HUES6 (cell line): ENCODE measurements around the gene CHML.

Experiments used
- H3K27ac ChIP-seq: 2 replicates; pipeline ENCODE4 v1.7.0; 2013; ENCODE audit warnings: low read depth, mild to moderate bottlenecking, low read length, inconsistent platforms
- H3K27me3 ChIP-seq: 2 replicates; pipeline ENCODE4 v1.6.1; 2013; ENCODE audit warnings: low read length; ENCODE audit not compliant: control insufficient read depth, insufficient read depth
- H3K36me3 ChIP-seq: 2 replicates; pipeline ENCODE4 v1.6.1; 2013; ENCODE audit warnings: low read length; ENCODE audit not compliant: control insufficient read depth, insufficient read depth
- H3K4me1 ChIP-seq: 2 replicates; pipeline ENCODE4 v1.6.1; 2013; ENCODE audit warnings: low read length; ENCODE audit not compliant: control insufficient read depth, insufficient read depth
- H3K4me3 ChIP-seq: 2 replicates; pipeline ENCODE4 v1.5.1; 2013; ENCODE audit warnings: low read depth, low read length
- H3K9ac ChIP-seq: one replicate; pipeline ENCODE4 v1.6.1; 2013; ENCODE audit warnings: mild to moderate bottlenecking, low read length
- H3K9me3 ChIP-seq: 2 replicates; pipeline ENCODE4 v1.6.1; 2013; ENCODE audit warnings: low read depth, low read length; ENCODE audit not compliant: control insufficient read depth, insufficient read depth

CHML gene

DNA sequence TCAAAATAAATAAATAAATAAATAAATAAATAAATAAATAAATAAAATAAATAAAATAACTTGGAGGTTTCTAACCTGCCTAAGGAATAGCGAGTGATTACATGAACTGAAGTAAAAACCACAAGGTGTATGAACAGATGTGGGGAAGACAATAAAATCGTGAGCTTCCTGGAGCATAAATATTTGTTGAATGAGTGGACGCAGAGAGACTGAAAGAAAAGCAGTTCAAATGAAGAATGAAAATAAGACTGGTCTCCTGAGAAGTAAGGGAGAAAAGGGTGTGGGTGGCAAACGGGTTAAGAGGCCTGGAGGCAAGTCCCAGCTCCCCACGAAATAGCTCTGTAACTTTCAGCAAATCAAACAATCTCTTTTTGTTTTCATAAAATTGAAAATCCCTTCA lies 33.6 kb downstream of the CHML start:
- no peak overlapping the region for H3K27ac ChIP-seq
- H3K4me3 ChIP-seq = no peak overlapping the region
- H3K27me3 ChIP-seq = no peaks in the 10 kb centered on the region
- no peak overlapping the region for H3K9ac ChIP-seq
- no peaks in the 10 kb centered on the region for H3K36me3 ChIP-seq
- H3K4me1 ChIP-seq = no peaks in the 10 kb centered on the region; the same call in 1 of the 2 replicates
- no peaks in the 10 kb centered on the region for H3K9me3 ChIP-seq

DNA sequence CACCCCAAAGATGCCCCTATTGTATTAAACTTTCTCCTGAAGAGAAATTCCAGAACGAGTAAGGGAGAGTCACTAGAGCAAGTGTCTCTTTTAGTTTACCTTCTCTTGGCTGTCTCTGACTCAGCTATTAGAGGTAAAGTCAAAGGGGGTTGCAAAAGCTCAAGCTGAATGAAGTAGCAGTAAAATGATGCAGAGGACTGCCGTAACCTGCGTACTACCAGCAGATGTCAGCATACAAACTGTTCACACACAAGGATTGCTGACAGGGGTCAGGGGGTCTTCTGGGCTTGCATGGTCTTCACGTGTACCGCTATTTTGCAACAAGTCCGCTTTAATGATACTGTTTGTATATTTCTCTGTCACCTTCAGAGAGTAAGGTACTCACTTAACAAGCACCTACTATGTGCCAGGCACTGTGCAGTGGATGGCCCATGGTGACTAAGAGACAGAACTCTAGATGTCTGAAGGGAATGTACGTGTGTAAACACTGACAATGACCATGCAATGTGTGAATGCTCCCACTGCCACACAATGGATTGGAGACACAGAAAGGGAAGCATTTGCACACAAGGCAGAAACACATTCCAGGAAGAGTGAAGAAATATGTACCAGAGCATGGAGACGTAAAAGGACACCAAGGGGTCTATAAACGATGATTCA lies 34.9 kb downstream of the CHML start:
- H3K4me1 ChIP-seq = no peaks in the 10 kb centered on the region
- no peaks in the 10 kb centered on the region for H3K9me3 ChIP-seq
- H3K9ac ChIP-seq = no peak overlapping the region
- no peak overlapping the region for H3K4me3 ChIP-seq
- H3K36me3 ChIP-seq = no peaks in the 10 kb centered on the region
- H3K27me3 ChIP-seq = no peaks in the 10 kb centered on the region
- no peak overlapping the region for H3K27ac ChIP-seq

DNA sequence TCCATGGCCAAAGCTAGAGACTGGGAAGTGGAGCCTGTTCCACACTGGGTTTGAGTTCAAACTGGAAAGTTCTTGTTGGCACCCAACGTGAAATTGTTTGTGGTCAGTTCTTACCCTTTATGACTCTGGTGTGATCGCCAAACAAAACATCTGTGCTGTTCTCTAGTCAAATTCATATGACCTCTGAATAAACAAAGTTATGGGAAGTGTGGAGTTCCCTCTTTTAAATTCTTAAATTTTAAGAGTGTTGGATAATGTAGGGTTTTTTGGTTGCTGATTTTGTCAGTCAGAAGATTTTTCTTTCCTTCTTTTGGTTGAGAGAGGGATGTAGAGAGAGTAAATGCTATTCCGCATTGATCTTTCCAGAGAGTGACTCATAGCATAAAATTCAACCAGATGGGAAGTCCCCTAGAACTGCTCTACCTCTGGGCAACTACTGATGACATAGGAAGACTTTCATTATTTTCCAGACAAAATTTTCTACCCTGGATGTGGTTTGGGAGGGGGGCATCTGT lies 36.4 kb downstream of the CHML start:
- Histone ChIP-seq H3K36me3 (no peaks in the 10 kb centered on the region), H3K27me3 (no peaks in the 10 kb centered on the region), H3K4me1 (no peaks in the 10 kb centered on the region), H3K9me3 (no peaks in the 10 kb centered on the region), H3K9ac (no peak overlapping the region), H3K27ac (no peak overlapping the region), H3K4me3 (no peak overlapping the region)

DNA sequence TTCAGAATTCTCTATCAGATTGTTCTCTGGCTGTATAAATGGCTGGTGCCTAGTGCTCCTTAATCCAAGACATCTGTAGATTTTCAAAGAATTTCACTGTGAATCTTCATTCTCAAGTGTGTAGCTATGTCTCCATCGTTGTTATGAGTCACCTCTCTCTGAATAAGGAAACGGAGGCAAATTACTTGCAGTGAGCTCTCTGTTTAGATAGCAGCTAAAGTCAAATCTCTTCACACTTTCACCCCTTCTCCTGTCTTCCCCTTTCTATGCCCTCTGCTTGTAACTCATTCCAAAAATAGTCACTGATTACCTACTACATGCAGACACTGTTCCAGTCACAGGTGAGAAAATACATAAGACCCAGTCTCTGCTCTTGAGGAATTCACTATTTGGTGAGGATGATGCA lies 39.7 kb downstream of the CHML start:
- no peaks in the 10 kb centered on the region for H3K36me3 ChIP-seq
- no peaks in the 10 kb centered on the region; the same call in 1 of the 2 replicates for H3K4me1 ChIP-seq
- H3K27me3 ChIP-seq = no peaks in the 10 kb centered on the region
- H3K27ac ChIP-seq = no peak overlapping the region
- no peak overlapping the region for H3K4me3 ChIP-seq
- H3K9ac ChIP-seq = no peak overlapping the region
- H3K9me3 ChIP-seq = no peaks in the 10 kb centered on the region

DNA sequence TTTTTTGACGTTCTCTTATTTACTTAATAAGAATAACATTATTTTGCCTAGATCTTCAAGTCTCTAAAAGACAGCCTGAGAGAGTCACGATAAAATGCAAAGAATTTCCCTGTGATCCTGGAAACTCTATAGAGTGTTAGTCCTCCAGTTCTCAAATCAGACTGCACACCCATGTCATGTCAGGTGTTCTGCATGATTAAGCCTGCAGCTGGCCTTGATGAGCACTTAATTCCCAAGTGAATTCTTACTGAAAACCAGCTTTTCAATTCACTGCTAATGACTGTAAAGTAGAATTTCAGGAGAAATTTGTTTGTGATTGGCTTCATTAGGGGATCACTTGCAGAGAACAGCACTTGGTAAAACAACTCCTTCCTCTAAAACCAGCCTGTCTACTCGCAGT lies 41.9 kb downstream of the CHML start:
- Histone ChIP-seq H3K36me3 (no peaks in the 10 kb centered on the region), H3K27ac (no peak overlapping the region), H3K9ac (no peak overlapping the region), H3K9me3 (no peaks in the 10 kb centered on the region), H3K4me1 (no peaks in the 10 kb centered on the region; the same call in 1 of the 2 replicates), H3K27me3 (no peaks in the 10 kb centered on the region), H3K4me3 (no peak overlapping the region)

DNA sequence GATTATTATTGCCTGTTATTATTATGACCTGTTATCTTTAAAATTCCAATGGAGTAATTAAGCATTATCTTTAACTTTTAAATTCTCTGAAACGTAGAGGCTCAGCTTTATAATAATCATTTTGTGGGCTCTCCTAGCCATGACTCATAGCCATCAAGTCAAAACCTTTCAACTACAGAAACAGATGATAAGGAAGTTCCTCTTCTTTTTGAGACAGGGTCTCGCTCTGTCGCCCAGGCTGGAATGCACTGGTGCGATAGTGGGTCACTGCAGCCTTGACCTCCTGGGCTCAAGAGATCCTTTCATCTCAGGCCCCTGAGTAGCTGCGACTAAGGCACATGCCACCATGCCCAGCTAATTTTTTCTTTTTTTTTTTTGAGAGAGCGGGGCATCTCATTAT lies 43.5 kb downstream of the CHML start:
- H3K36me3 ChIP-seq = no peaks in the 10 kb centered on the region
- no peak overlapping the region for H3K27ac ChIP-seq

DNA sequence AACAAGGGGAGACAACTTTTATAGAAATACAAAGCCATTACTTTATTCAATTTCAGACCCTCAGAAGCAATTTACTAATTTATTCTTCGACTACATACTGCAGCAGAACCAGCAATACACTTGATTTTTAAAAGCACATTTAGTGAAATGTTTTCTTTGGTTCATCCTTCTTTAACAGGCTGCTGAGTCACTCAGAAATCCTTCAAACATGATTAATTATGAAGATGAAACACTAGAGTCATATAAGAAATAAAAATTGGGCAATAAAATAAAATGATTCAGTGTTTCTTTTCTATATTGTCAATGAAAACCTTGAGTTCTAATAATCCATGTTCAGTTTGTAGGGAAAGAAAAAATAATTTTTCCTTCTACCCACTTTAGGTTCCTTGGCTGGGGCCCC lies 47.0 kb downstream of the CHML start:
- Histone ChIP-seq H3K36me3 (no peaks in the 10 kb centered on the region), H3K27ac (no peak overlapping the region), H3K9ac (no peak overlapping the region), H3K9me3 (no peaks in the 10 kb centered on the region), H3K27me3 (no peaks in the 10 kb centered on the region), H3K4me1 (no peaks in the 10 kb centered on the region; the same call in none of the 2 replicates), H3K4me3 (no peak overlapping the region)

More for the DNA sequence above, 43.5 kb downstream of the CHML start:
- H3K4me1 ChIP-seq = no peaks in the 10 kb centered on the region; the same call in none of the 2 replicates
- H3K4me3 ChIP-seq = no peak overlapping the region
- H3K27me3 ChIP-seq = no peaks in the 10 kb centered on the region
- H3K9ac ChIP-seq = no peak overlapping the region
- H3K9me3 ChIP-seq = no peaks in the 10 kb centered on the region

DNA sequence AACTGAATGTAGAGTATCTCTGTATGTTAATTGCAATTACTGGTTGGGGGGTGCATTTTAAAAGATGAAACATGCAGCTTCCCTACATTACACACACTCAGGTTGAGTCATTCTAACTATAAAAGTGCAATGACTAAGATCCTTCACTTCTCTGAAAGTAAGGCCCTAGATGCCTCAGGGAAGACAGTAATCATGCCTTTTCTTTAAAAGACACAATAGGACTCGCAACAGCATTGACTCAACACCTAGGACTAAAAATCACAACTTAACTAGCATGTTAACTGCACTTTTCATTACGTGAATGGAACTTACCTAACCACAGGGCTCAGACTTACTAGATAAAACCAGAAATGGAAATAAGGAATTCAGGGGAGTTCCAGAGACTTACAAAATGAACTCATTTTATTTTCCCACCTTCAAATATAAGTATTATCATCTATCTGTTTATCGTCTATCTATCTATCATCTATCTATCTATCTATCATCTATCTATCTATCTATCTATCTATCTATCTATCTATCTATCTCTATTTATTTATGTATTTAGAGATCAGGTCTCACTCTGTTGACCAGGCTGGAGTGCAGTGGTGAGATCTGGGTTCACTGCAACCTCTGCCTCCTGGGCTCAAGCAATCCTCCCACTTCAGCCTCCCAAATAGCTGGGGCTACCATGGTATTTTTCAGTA lies 47.8 kb downstream of the CHML start:
- Histone ChIP-seq H3K27me3 (no peaks in the 10 kb centered on the region), H3K27ac (no peak overlapping the region; the same call in 1 of the 2 replicates), H3K4me3 (no peak overlapping the region), H3K9ac (no peak overlapping the region), H3K4me1 (no peaks in the 10 kb centered on the region; the same call in 1 of the 2 replicates), H3K9me3 (no peaks in the 10 kb centered on the region), H3K36me3 (no peaks in the 10 kb centered on the region)

DNA sequence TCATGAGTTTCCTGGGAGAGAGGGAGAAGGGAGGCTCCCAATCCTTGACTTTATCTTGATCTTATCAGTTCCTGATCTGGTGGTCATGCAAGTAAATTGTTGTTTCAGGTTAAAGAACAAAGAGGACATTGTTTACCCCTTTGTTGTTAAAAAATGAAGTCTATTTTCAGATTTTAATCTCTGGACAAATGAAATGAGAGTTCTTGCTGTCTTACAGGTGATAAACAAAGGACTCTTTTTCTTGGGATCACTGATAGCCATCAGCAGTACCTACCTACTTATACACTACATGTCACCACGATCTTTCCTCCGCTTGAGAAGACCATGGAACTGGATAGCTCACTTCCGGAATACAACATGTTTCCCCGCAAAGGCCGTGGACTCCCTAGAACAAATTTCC lies 48.4 kb downstream of the CHML start:
- Histone ChIP-seq H3K9ac (no peak overlapping the region), H3K4me1 (no peaks in the 10 kb centered on the region; the same call in 1 of the 2 replicates), H3K4me3 (no peak overlapping the region), H3K27ac (no peak overlapping the region), H3K36me3 (no peaks in the 10 kb centered on the region), H3K27me3 (no peaks in the 10 kb centered on the region), H3K9me3 (no peaks in the 10 kb centered on the region)

DNA sequence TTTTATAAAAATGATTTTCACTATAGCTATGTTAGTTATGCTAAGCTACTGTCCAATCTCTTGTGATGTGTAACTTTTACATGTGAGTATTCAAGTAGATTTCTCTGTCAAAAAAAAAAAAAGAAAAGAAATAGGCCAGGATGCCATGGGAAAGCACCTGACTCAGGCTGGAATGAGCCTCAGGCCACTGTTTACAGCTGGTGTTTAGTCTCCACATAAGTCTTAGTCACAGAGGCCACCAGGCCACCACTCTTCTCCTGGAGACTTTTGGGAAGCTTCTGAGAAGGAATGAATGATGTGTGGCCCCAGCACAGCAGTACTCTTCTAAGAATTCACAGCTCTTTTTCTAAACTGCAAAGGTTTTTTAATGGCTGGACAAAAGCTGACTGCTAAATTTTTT lies 48.9 kb downstream of the CHML start:
- Histone ChIP-seq H3K4me1 (no peaks in the 10 kb centered on the region; the same call in 1 of the 2 replicates), H3K4me3 (no peak overlapping the region), H3K36me3 (no peaks in the 10 kb centered on the region), H3K9ac (no peak overlapping the region), H3K9me3 (no peaks in the 10 kb centered on the region), H3K27ac (no peak overlapping the region), H3K27me3 (no peaks in the 10 kb centered on the region)

DNA sequence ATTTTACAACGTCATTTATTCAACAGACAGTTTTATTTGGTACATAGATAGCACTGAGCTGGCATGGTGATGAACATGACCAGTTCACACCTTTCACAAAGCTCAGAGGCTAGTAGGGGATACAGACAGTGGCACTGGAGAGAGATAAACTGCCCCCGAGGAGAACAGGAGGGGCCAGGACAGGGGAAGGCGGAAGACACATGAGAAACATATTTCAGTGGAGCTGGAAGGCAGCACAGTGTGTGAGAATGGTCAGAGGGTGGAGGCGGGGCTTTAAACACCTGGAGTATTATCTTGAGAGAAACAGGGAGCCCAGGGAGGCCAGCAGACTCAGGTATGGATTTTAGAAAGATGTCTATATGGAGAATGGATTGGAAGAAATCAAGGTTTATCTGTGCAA lies 49.5 kb downstream of the CHML start:
- Histone ChIP-seq H3K4me1 (no peaks in the 10 kb centered on the region; the same call in 1 of the 2 replicates), H3K4me3 (no peak overlapping the region), H3K27me3 (no peaks in the 10 kb centered on the region), H3K9ac (no peak overlapping the region), H3K9me3 (no peaks in the 10 kb centered on the region), H3K27ac (no peak overlapping the region), H3K36me3 (no peaks in the 10 kb centered on the region)
